Left colon (tissue), 2 donors: ENCODE measurements around the gene HDHD5. TPM values are rescaled to one million over a fixed set of nuclear protein-coding genes. Genes with fewer than 3 reads are reported as not detected.

ENCODE experiments used
- ATAC-seq: fragments of 200-7000 bp; cut with Tn5 transposase; one replicate; pipeline ENCODE4 v1.9.1; 2020; ENCODE audit warnings: mild to moderate bottlenecking, moderate library complexity
- DNase-seq, 2 donors: peaks; one replicate each; pipeline ENCODE4 v3.0.0-alpha.2; 2020
- intact Hi-C, 2 donors: fragments of 100-400 bp; cut with DNase I in 1 of 2; cut with micrococcal nuclease in 1 of 2; formaldehyde crosslinking; loops; one replicate each; pipeline versions ENCODE4 v1.11.2 to v1.14.0; 2022; cut with DNase I, micrococcal nuclease
- long read RNA-seq: library from polyadenylated mRNA; unstranded; transcript quantifications from one replicate; pipeline ENCODE4 v2.0.0, GENCODE V29; 2021
- total RNA-seq, 2 donors: library from RNA; stranded (reverse); fragmentation: NEBNext Ultra II Directional; extraction: Animal tissue kit (Norgen Biotek cat#: 25700); gene quantifications; one replicate each; pipeline ENCODE4 v1.2.1, GENCODE V29; 2021
- donor health status: DM: no; HTN: no; CAD: no.
- donor health status: DM: yes; HTN: yes; CAD: no.

Gene HDHD5
- 10 to 100 TPM; 29.0 to 41.8 TPM for total RNA-seq
- long read RNA-seq, transcript HDHD5-202 (8 exons, 1,799 nt) = major isoform, 105 of 159 reads
- long read RNA-seq, partial matches to known transcripts = 7 of 159 reads
- long read RNA-seq, other reads (novel, unspliced or antisense) = 43 of 159 reads

DNA sequence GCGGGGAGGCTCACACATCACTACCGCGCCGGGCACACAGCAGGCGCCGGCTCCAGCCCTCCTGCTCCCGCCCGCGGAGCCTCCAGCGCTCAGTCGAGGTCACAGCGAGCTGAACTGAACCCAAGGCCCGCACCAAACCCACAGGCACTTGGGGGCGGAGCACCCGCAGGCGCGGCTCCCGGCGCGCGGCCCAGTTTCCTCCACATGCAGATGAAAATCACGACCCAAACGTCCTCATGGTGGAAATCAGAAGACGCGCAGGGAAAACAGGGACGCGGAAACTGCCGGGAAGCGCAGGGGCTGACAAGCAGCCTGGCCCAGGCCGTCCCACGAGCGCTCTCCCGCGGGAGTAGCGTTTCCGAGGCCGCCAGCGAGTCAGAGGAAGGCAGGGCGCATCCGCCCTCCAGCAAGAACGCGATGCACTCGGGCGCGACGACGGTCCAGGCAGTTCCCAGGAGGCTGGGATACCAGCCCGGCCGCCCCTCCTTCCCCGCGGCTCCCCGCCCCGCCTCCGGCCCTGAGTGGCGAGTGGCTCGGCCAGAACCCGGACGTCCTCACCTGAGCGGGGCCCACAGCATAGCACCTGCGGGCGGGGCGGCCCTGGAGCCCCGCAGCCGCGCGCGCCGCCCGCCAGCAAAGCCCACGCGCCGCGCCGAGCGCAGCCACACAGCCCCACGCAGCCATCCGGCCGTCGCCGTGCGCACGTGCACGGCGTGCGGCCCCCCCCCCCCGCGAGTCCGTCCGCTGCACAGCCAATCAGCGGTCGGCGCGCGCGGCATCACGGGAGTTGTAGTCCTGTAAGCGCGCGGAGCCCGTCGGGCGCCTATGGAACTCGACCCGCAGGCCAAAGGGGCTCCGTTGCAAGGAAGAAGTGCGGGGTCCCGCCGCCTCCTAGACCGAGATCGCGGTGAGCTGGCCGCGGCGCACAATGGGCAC is at the start of gene HDHD5:
Gene HDHD5, minus strand, starts transcription at position 710 of the 936 bp plus-strand sequence. Its CDS starts 26 bp downstream, at position 684.
- ATAC-seq (peak; percentile 86), DNase-seq (peak; percentile 89 to 97)
- intact Hi-C loops = loop anchor here in 1 of 2 donors (10.0 kb wide), 1 partner anchor 64 kb away; no protein-coding TSS in a partner anchor

DNA sequence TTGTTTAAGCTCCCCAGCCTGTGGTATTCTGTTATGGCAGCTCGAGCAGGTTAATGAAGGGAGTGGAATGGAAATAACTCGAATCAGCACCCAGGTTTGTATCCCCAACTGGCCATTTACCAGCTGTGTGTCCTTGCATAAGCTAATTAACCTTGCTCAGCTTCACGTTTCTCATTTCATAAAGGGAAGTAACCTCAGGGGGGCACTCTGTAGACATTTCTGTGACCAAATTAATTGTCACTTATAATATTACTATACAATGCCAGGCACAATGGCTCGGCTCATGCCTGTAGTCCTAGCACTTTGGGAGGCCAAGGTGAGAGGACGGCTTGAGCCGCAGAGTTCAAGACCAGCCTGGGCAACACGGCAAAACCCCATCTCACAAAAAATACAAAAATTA is 46.4 kb upstream of the HDHD5 start:
- DNase-seq (no peak), ATAC-seq (no peak)
- intact Hi-C loops = loop anchor here in 1 of 2 donors (10.0 kb wide), 2 partner anchors 71 to 299 kb away; no protein-coding TSS in a partner anchor

GRCh38 chr22:17201285-17201945 is 42.3 kb upstream of the HDHD5 start:
- ATAC-seq (no peak), DNase-seq (no peak)

GRCh38 chr22:17199003-17199731 is 40.1 kb upstream of the HDHD5 start:
- peak in 1 of 2 donors; percentile 11 for DNase-seq
- intact Hi-C loops = no loop called here
- peak; percentile 24 for ATAC-seq

More at GRCh38 chr22:17201285-17201945, 42.3 kb upstream of the HDHD5 start:
- intact Hi-C loops = loop anchor here in 1 of 2 donors (10.0 kb wide), 2 partner anchors 67 to 303 kb away; no protein-coding TSS in a partner anchor

DNA sequence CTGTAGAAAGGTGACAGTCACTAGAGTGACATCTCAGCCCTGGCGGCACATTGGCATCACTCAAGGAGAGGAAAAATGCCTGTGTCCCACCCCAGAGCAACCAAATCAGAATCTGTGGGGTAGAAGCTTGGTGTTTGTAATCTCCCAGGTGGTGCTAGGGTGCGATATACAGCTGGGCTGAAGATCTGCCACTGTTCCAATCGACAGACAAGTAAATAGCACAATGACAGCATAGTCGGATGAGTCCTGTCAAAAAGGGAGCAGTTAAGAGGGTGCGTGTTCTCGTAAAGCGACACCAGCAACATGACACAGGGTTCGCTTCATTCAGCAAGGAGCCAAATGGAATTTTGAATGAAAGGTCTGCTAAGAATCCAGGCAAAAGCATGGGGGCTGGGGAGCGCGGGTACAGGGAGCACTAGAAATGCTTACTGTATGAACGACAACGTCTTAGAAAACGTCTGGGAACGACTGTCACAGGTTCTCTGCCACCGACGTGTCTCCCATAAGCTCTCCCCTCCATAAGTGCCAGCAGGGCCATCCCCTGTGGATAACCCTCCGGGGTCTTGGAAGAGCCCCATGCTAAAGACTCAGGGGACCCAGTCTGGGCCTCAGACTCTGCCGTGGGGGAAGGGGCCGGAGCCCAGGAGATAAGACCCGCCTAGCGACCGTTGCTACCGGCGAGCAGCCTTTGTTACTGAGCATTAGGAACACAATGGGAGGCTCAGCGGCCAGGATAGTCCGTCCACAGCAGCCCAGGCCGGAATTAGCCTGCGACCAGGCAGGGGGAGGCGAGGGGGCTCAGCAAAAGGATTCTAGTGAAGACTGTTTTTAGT is 39.3 kb upstream of the HDHD5 start:
- intact Hi-C loops = no loop called here

GRCh38 chr22:17194213-17194612 is 35.1 kb upstream of the HDHD5 start:
- ATAC-seq (no peak), DNase-seq (no peak)
- intact Hi-C loops = no loop called here

More for the DNA sequence above, 39.3 kb upstream of the HDHD5 start:
- peak in 1 of 2 donors; percentile 19 for DNase-seq
- peak; percentile 46 for ATAC-seq

DNA sequence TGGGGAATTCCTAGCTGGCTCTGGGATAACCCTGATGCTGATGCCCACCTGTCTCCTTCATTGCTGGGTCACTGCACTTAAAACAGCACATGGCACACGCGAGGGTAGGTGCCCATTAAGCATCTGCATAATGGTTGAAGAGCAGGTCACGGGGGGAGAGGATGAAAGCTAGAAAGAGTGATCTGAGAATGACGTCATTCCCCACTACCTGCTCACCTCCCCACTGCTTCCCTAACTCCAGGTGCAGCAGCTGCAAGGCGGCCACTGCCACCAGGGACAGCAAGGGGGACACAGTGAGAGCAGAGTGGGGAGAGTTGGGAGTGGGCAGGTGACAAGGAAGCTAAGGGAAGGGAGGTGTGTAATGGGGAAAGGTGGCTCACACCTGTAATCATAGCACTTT is 33.1 kb upstream of the HDHD5 start:
- intact Hi-C loops = no loop called here
- ATAC-seq (no peak), DNase-seq (no peak)

DNA sequence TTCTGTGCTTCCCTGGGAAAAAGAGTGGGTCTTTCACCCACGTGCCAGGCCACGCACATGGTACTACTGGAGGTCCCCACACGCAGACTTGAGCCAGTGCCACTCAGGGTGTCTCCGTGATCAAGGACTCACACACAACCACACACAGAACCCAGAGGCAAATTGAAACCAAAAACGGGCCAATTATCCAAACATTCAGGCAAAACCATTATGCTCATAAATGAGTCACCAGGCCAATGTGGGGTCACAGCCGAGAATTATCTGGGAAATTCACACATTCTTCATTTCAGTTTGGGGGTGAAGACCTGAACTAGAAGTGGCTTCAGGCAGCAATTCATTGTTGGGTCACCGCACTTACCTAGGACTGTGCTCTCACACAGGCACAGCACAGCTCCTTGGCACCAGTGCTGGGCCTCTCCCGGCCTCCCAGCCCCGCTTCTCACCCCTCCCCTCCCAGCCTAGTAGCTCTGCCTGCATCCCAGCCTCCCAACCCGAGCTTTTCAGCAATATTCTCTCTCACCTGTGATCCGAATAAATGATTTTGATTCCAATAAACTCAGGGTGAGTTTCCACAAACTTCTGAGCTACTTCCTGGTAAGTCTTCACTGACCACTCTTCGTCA is 32.2 kb upstream of the HDHD5 start:
- intact Hi-C loops = no loop called here
- DNase-seq (no peak), ATAC-seq (no peak)

DNA sequence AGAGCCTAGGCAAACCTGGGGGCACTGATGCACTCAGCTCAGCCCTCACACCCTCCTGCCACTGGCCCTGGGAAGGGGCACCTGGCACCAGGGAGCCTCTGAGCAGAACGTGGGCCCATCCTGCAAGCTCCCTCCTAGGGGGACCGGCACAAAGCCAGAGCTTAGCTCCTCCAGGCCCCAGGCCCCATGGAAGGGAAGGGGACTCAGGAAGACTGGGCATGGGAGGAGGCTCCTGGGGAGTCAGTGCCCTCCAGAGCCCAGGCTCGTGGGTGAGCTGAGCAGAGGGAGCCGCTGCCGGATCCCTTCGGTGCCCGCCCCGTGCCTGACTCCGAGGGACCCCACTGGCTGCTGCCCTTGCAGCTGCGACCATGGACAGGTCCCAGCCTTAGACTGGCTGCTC is 31.6 kb upstream of the HDHD5 start:
- no peak for ATAC-seq
- DNase-seq = no peak
- intact Hi-C loops = no loop called here

DNA sequence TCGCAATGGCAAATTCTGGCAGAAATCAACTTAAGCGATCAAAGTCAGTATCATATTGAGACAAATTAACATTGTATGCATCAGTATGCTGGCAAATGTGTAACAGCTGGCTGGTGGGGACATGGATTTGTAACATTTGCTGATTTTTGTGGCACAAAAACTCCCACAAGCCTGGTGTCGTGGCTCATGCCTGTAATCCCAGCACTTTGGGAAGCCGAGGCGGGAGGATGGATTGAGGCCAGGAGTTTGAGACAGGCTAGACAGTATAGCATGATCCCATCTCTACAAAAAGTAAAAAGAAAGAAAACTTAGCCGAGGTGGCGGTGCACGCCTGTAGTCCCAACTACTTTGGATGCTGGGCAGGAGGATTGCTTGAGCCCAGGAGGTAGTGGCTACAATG is 17.6 kb upstream of the HDHD5 start:
- intact Hi-C loops = no loop called here
- no peak for DNase-seq
- ATAC-seq = no peak

DNA sequence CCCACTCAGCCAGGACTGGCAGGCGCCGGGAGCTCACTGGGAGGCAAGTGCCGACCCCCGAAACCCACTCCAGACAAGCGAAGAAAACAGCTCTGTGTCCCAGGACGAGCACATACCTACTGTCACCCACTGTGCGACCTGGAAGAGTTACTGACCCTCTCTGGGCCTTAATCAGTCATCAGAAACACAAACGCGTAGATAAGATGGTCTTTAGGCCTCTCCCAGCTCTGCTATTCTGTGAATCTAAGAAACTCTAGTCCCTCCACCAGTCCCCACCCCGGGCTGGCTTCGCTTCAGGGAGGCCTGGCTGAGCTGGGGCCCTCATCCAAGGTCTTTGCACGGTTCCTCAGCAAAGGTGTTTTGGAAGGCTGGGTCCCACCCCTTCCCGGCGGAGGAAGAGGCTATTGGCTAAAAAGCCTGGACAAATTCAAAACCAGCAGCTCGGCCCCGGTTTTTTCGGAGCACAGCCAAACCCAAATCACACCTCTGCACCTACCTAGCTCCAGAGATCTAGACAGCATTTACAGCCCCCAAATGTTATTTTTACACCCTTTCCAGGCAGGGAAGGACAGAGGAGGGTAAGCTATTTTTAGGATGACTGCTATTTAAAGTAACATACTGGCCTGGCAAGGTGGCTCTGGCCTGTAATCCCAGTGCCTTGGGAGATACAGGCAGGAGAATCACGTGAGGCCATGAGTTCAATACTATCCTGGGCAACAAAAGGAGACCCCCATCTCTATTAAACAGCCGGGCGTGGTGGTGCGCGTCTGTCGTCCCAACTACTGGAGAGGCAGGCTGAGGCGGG is 13.2 kb upstream of the HDHD5 start:
- ATAC-seq = no peak
- DNase-seq = peak in 1 of 2 donors; percentile 25
- intact Hi-C loops = no loop called here

DNA sequence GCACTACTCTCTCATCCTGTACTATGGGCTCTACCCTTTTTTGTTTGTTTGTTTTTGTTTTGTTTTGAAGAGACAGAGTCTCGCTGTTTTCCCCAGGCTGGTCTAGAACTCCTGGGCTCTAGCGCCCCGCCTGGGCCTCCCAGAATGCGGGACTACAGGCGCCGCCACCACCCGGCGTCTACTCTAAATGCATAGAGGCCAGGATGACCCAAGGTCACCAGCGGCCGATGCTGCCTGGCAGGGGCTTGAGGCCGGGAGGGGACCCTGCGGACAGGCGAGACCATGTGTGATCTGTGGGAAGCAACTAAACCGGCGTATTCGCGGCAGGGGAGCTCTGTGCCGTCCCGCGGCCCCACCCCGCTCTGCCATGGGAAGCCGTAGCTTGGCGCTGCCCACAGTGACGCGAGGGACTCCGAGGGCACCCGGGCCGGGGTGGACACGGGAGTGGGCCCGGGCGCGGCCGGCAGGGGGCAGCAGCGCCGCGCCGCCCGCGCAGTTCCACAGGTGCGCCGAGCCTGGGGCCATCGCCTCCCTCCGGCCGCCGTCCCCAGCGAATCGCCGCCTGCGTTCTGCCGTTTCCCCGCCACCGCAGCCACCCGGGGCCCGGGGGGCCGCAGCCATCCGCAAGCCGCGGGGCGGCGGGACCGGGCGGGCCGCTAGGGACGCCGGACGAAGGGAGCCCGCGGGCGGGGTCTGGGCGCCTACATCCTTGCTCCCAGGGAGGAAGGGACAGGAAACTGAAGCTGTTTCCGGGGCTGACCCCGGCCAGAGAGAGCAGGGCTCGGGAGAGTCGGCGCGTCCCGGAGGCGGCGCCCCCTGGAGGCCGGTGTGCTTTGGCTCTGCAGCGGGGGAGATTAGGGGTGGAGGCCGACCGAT is 12.3 kb upstream of the HDHD5 start:
- intact Hi-C loops = no loop called here
- peak; percentile 95 for ATAC-seq
- DNase-seq = peak; percentile 91

GRCh38 chr22:17167486-17167885 is 8.4 kb upstream of the HDHD5 start:
- intact Hi-C loops = loop anchor here in 1 of 2 donors (10.0 kb wide), 1 partner anchor 93 kb away; no protein-coding TSS in a partner anchor
- DNase-seq (no peak), ATAC-seq (no peak)

DNA sequence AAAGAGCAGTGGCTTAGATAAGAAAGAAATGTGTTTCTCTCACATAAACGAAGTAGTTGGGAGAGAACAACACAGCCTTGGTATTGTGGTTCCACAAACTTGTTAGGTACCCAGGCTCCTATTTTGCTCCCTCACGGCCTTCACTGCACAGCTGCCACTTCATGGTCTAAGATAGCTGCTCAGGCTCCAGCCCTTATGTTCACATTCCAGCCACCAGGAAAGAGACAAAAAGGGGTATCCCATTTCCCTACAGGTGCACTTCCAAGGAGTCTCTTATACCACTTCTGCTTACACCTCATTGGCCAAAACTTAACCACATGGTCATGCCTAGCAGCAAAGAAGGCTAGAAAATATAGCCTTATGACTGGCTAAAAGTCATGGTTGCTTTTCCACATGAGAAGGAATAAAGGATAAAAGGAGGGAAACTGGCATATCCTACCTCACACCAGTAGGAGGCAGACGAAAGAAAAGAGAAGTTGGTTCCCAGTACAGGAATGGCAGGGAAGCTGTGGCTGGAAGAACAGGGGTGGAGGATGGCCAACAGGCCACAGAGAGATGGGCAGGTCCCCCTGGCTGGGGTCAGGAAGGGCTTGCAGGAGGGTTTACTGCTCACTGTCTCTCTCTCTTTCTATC is 5.4 kb upstream of the HDHD5 start:
- intact Hi-C loops = loop anchor here in 1 of 2 donors (10.0 kb wide), 1 partner anchor 90 kb away; no protein-coding TSS in a partner anchor
- ATAC-seq = no peak
- no peak for DNase-seq

- intact Hi-C loops = loop anchor here in 1 of 2 donors (10.0 kb wide), 1 partner anchor 88 kb away; no protein-coding TSS in a partner anchor
- no peak for ATAC-seq
Measured at GRCh38 chr22:17162731-17163130, 3.7 kb upstream of the HDHD5 start.

More at GRCh38 chr22:17162731-17163130, 3.7 kb upstream of the HDHD5 start:
- no peak for DNase-seq
